Measurements from ENCODE around the gene EPB41L4A.

EPB41L4A gene

DNA sequence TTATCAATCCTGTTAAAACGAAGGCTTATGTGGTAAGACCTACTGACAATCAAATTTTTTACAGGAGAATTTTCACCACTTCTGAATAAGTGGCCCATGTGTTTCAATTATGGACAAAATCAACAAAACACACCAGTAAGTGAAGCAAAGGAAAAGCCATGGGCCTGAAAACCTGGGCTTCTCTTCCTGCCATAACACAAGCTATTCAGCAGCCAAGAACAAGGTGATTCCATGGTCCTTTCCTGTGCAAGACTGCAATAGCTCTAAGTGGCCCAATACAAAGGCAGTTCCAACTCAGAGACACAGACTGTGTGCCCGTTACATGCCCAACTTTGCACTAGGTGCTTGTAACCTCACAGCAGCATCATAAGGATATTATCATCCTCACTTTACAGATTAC, 168.5 kb downstream of the EPB41L4A start:
- Histone ChIP-seq H3K4me3 (no peak overlapping the region), H3K4me1 (no peaks in the 10 kb centered on the region), H3K27ac (no peak overlapping the region), H3K9me3 (no peaks in the 10 kb centered on the region), H3K27me3 (no peaks in the 10 kb centered on the region), H3K36me3 (no peaks in the 10 kb centered on the region)
- intact Hi-C loops (cut with DNase I; ENCODE audit: low total_unique reads) = no loop called here
- no peak for DNase-seq
- TF ChIP-seq, protein P1, sequence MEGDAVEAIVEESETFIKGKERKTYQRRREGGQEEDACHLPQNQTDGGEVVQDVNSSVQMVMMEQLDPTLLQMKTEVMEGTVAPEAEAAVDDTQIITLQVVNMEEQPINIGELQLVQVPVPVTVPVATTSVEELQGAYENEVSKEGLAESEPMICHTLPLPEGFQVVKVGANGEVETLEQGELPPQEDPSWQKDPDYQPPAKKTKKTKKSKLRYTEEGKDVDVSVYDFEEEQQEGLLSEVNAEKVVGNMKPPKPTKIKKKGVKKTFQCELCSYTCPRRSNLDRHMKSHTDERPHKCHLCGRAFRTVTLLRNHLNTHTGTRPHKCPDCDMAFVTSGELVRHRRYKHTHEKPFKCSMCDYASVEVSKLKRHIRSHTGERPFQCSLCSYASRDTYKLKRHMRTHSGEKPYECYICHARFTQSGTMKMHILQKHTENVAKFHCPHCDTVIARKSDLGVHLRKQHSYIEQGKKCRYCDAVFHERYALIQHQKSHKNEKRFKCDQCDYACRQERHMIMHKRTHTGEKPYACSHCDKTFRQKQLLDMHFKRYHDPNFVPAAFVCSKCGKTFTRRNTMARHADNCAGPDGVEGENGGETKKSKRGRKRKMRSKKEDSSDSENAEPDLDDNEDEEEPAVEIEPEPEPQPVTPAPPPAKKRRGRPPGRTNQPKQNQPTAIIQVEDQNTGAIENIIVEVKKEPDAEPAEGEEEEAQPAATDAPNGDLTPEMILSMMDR (IDR thresholded peaks at IDR 0.05) = no peak

DNA sequence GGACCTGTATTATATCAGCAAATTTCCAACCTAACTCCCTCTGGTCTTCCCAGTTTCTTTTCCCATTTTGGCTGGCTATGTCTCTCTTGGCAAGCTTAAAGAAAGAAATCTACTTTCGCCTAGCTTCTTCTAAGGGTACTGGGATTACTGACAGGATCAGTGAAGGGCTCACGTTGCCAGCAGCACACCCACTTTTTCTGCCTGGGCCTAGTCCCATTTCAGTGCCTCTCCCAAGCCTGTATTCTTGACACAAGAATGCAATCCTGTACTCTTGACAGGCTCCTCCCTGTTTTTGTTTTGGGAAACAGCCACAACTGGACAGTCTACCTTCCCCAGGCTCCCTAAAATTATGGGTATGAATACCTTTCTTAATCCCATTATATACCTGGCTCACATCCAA, 170.5 kb downstream of the EPB41L4A start:
- no peak for DNase-seq
- Histone ChIP-seq H3K27ac (no peak overlapping the region), H3K9me3 (no peaks in the 10 kb centered on the region), H3K4me1 (no peaks in the 10 kb centered on the region), H3K36me3 (no peaks in the 10 kb centered on the region), H3K27me3 (no peaks in the 10 kb centered on the region), H3K4me3 (no peak overlapping the region)
- intact Hi-C loops (cut with DNase I; ENCODE audit: low total_unique reads) = no loop called here
- TF ChIP-seq, protein P1 (IDR thresholded peaks at IDR 0.05) = no peak

DNA sequence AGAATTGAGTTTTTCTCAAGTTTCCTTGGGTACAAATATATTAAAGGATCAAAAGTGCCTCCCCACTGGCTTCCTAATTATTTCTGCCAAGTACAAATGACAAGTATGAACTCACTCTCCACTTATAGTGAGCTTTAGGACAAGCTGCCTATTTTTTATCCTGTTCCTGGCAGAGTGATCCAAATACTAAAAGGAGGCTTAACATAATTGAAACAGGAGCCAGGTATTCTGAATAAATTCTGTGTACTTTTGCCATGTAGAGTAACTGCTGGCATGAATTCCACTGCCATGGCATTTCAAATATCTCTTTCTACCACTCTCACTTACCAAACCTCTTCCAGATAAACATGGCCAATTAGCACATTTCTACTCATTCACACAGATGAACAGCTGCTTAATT, 171.1 kb downstream of the EPB41L4A start:
- H3K4me1 ChIP-seq = no peaks in the 10 kb centered on the region
- intact Hi-C loops (cut with DNase I; ENCODE audit: low total_unique reads) = no loop called here
- H3K4me3 ChIP-seq = no peak overlapping the region
- no peaks in the 10 kb centered on the region for H3K36me3 ChIP-seq
- no peak for DNase-seq
- H3K9me3 ChIP-seq = no peaks in the 10 kb centered on the region
- TF ChIP-seq, protein P1 (IDR thresholded peaks at IDR 0.05) = no peak
- no peaks in the 10 kb centered on the region for H3K27me3 ChIP-seq
- no peak overlapping the region for H3K27ac ChIP-seq

DNA sequence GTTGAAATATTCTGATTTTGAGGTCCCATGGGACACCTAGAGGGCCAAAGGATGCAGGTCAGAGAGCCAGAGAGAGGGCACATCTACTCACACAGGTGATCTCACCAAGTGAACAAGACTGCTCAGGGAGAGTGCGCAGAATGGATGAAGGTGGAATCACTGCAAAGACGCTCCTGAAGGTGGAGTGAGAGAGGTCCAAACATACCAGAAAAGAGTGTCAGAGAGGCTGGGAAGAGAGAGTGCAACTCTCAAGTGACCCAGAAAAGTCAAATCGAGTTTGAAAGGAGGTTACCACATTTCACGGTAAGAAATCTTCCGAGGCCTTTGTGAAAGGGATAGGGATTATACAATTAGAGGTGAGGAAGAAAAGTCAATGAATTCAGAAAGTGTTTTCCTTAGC, 173.4 kb downstream of the EPB41L4A start:
- H3K4me1 ChIP-seq = no peaks in the 10 kb centered on the region
- no peaks in the 10 kb centered on the region for H3K27me3 ChIP-seq
- no peaks in the 10 kb centered on the region for H3K36me3 ChIP-seq
- intact Hi-C loops (cut with DNase I; ENCODE audit: low total_unique reads) = no loop called here
- no peak overlapping the region for H3K4me3 ChIP-seq
- no peaks in the 10 kb centered on the region for H3K9me3 ChIP-seq
- DNase-seq = no peak
- TF ChIP-seq, protein P1 (IDR thresholded peaks at IDR 0.05) = no peak
- no peak overlapping the region for H3K27ac ChIP-seq

DNA sequence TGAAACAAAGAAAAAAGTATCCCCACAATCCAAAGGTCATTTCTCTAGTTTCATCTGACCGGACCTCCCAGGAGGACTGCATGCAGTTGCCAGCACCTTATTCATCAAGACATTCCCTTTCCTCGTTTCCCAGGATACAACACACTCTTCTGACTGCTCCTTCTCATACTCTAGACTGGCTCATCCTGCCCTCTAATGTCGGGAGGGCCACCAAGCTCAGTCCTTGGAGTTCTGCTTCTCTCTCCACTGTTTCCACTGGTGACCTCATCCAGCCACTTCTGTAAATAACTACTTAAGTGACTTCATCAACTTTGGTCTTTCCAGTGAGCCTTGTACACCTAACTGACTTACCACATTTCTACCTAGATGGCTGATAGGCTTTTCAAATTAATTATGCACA, 179.1 kb downstream of the EPB41L4A start:
- Histone ChIP-seq H3K27ac (no peak overlapping the region), H3K27me3 (no peaks in the 10 kb centered on the region), H3K36me3 (peaks cover 0 to 8% (median 0%) of the 10 kb centered on the region in 3 donors), H3K4me3 (no peak overlapping the region), H3K4me1 (no peaks in the 10 kb centered on the region), H3K9me3 (no peaks in the 10 kb centered on the region)
- TF ChIP-seq, protein P1 (IDR thresholded peaks at IDR 0.05) = no peak
- DNase-seq = no peak
- intact Hi-C loops (cut with DNase I; ENCODE audit: low total_unique reads) = no loop called here

DNA sequence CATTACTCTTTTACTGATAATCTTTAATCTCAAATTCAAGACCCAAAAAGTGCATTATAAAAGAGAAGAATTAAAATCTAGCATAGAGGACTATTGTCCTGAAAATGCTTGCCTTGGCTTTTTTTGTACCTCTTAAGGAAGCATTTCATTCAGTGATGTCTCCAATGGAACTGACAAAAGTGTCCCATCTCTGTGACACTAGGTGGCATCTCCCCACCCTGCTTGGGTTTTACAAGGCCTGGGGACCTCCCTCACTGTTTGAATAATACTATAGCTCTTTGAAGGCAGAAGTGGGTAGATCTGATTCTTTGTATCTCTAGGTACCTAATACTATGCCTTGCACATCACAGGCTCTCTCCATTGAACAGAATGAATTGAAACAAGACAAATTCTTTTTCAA, 180.6 kb downstream of the EPB41L4A start:
- H3K4me3 ChIP-seq = no peak overlapping the region
- H3K4me1 ChIP-seq = no peaks in the 10 kb centered on the region
- no peaks in the 10 kb centered on the region for H3K9me3 ChIP-seq
- DNase-seq = no peak
- H3K27ac ChIP-seq = no peak overlapping the region
- intact Hi-C loops (cut with DNase I; ENCODE audit: low total_unique reads) = no loop called here
- H3K36me3 ChIP-seq = peaks cover 0 to 8% (median 0%) of the 10 kb centered on the region in 3 donors
- TF ChIP-seq, protein P1 (IDR thresholded peaks at IDR 0.05) = no peak
- no peaks in the 10 kb centered on the region for H3K27me3 ChIP-seq
